ENCODE measurements around the gene SMCO4.
"Not testable (repeated sequence)": the region's sequence is repeated elsewhere in the genome, so short reads cannot be mapped to it uniquely, and the experiment has no call there.

Gene SMCO4

DNA sequence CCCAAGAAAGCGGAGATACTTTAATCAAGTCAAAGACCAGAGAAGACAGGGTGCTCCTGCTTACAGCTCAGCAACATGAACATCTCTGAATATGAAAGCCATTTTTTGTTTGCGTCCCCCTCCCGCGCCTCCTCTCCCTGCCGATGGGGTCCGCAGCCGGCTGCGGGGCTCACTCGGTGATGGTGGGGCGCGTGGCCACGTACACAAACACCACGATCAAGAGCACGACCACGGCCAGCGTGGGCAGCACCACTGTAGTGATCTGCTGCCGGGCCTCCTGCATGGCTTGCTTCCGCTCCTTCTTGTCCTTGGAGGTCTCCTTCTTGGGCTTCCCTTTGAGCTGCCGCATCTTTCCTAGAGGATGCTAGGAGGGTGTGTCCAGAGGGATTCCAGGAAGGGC is 64.3 kb downstream of the SMCO4 start:
- DNase-seq (ENCODE audit: insufficient read length, low spot score) (no peak), FAIRE-seq (no peak)
- TF ChIP-seq, protein P1, sequence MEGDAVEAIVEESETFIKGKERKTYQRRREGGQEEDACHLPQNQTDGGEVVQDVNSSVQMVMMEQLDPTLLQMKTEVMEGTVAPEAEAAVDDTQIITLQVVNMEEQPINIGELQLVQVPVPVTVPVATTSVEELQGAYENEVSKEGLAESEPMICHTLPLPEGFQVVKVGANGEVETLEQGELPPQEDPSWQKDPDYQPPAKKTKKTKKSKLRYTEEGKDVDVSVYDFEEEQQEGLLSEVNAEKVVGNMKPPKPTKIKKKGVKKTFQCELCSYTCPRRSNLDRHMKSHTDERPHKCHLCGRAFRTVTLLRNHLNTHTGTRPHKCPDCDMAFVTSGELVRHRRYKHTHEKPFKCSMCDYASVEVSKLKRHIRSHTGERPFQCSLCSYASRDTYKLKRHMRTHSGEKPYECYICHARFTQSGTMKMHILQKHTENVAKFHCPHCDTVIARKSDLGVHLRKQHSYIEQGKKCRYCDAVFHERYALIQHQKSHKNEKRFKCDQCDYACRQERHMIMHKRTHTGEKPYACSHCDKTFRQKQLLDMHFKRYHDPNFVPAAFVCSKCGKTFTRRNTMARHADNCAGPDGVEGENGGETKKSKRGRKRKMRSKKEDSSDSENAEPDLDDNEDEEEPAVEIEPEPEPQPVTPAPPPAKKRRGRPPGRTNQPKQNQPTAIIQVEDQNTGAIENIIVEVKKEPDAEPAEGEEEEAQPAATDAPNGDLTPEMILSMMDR (IDR thresholded peaks at IDR 0.05; ENCODE audit: insufficient read depth, missing control alignments), result no peak

DNA sequence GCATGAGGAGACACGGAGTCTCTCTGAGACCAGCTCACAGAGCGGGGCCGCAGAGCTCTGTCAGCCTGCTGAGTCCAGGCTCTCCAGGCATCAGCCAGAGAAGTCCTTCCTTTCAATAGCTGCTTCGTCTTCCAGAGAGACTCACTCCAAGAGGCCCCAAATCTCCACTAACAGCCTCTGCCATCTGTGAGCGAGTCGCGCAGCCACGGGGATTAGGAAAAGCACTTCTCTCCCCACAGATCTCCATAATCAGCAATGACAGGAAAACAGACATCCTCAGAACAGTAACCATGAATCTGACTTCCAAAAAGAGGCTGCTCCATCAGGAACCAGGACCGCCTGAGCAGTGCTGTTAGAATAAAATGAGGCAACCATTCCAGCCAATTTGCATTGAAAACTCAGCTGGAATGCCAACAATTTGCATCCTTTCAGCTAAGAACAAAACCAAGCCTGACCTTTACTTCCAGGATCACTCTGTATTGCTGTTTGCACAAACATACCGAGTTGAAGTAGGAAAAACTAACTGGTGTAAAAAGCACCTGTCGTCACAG is 65.4 kb downstream of the SMCO4 start:
- peak; percentile 74 for DNase-seq (ENCODE audit: insufficient read length, low spot score)
- TF ChIP-seq, protein P1 (IDR thresholded peaks at IDR 0.05; ENCODE audit: insufficient read depth, missing control alignments), result no peak
- FAIRE-seq, result peak; percentile 11

DNA sequence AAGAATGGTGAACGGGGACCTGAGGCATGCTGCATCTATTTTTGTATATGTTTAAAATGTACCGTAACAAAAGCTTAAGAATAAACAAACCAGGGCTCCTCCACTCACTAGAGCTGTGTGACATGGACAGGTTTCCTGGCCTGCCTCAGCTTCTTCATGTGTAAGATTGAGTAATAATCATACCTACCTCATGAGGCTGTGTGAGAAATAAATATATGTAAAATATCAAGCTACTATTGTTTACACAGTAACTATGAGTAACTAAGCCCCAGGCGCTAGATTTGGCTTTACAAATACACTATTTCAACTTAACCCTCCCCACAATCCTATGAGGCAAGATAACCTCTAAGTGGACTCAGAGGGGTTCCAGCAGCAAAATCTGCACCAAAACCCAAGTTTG is 66.4 kb downstream of the SMCO4 start:
- TF ChIP-seq, protein P1 (IDR thresholded peaks at IDR 0.05; ENCODE audit: insufficient read depth, missing control alignments), result no peak
- no peak for DNase-seq (ENCODE audit: insufficient read length, low spot score)
- FAIRE-seq, result no peak

DNA sequence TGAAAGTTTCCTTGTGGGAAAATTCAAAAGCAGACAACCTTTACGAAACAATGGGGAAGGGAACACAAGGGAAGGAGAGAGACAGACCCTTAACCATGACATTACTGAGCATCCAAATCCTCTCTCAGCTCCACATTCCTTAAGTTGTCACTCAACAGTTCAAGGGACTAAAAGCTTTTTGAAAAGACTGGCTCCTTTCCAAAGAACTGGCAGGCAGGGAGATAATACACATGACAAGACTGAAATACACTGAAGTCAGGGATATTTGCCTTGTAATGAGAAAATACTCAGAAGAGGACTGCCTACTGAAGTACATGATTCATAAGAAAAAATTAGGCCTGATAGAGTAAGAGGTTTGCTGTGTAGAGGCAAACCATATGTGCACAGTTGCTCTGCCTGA is 69.1 kb downstream of the SMCO4 start:
- TF ChIP-seq, protein P1 (IDR thresholded peaks at IDR 0.05; ENCODE audit: insufficient read depth, missing control alignments), result no peak
- DNase-seq (ENCODE audit: insufficient read length, low spot score) (no peak), FAIRE-seq (no peak)

DNA sequence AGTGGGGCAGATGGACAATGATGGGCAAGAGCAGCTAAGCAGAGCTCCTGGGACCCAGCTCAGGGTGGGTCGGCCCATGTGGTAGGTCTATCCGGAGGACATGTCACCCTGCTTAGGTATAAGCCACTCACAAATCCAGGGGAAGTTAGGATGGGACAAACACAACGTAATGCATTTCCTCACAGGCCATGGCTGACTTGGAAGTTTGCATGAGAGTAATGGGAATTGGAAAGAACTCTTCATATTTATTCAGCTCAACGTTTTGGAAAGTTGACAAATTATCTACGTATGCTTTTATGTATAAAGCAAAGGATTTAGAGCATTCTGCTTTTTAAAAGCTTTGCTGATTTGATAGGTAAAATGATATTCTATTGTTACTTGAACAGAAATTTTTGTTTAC is 74.9 kb downstream of the SMCO4 start:
- TF ChIP-seq, protein P1 (IDR thresholded peaks at IDR 0.05; ENCODE audit: insufficient read depth, missing control alignments), result no peak
- no peak for FAIRE-seq
- DNase-seq (ENCODE audit: insufficient read length, low spot score), result no peak

DNA sequence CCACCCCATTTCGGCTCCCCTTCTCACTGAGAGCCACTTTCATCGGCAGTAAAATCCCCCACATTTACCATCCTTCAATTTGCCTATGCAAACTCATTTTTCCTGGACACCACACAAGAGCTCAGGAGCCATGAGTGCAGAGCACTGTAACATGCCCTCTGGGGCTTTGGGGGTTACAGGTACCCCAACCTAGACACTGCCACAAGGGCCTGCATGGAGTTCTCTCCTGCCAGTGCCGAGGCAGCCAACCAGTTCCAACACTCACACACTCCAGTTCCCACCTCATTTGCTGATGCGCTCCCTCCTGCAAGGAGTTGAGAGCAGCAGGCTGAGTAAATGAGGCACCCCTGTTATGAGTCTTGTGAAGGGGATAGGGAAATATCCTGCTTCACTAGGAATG is 76.1 kb downstream of the SMCO4 start:
- TF ChIP-seq, protein P1 (IDR thresholded peaks at IDR 0.05; ENCODE audit: insufficient read depth, missing control alignments), result no peak
- DNase-seq (ENCODE audit: insufficient read length, low spot score) (no peak), FAIRE-seq (no peak)

DNA sequence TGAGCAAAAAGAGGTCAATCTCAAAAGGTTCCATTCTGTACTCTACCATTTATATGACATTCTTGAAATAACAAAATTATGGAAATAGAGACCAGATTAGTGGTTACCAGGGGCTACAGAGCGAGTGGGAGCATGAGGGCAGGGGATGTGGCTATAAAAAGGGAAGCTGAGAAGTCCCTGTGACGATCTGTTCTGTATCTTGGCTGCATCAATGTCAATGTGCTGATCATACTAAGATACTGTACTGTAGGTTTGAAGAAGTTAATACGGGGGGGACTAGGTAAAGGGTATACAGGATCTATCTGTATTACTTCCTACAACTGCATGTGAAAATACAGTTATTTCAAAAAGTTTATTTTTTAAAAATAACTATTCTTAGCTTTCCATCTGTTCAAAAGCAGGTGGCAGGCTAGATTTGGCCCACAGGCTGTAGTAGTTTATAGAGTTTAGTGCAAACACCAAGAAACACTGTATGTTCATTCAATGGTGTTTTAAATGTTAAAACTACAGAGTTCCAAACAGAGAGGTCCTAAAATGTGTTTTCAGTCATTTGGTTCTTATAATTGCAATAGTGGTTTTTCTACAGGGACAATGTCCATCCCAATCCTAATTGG is 78.2 kb downstream of the SMCO4 start:
- no peak for DNase-seq (ENCODE audit: insufficient read length, low spot score)
- FAIRE-seq, result no peak
- TF ChIP-seq, protein P1 (IDR thresholded peaks at IDR 0.05; ENCODE audit: insufficient read depth, missing control alignments), result no peak

DNA sequence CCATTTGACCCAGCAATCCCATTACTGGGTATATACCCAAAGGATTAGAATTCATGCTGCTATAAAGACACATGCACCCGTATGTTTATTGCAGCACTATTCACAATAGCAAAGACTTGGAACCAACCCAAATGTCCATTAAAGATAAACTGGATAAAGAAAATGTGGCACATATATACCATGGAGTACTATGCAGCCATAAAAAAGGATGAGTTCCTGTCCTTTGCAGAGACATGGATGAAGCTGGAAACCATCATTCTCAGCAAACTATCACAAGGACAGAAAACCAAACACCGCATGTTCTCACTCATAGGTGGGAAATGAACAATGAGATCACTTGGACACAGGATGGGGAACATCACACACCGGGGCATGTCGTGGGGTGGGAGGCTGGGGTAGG is 79.5 kb downstream of the SMCO4 start:
- not testable (repeated sequence) for DNase-seq (ENCODE audit: insufficient read length, low spot score); FAIRE-seq
